H9 (cell line): ENCODE results near the gene MEG3. TPM values are rescaled to one million over a fixed set of nuclear protein-coding genes. Genes with fewer than 3 reads are reported as not detected.

Experiments used
- DNase-seq: peaks from one replicate; pipeline ENCODE4 v3.0.0-alpha.2; 2017
- H2AFZ ChIP-seq: one replicate; pipeline ENCODE4 v1.6.1; 2013; ENCODE audit warnings: mild to moderate bottlenecking, low read length, control low read depth, moderate library complexity
- H2AK5ac ChIP-seq: 2 replicates; pipeline ENCODE4 v1.6.1; 2013; ENCODE audit warnings: low read length, control low read depth, mixed read lengths; ENCODE audit not compliant: insufficient read length
- H2BK120ac ChIP-seq: one replicate; pipeline ENCODE4 v1.6.1; 2013; ENCODE audit warnings: low read depth, mild to moderate bottlenecking, low read length, control low read depth, inconsistent platforms; ENCODE audit not compliant: poor library complexity, severe bottlenecking
- H2BK12ac ChIP-seq: 2 replicates; pipeline ENCODE4 v1.6.1; 2013; ENCODE audit warnings: low read length, control low read depth, mixed read lengths, low read depth; ENCODE audit not compliant: insufficient read length
- H2BK15ac ChIP-seq: 2 replicates; pipeline ENCODE4 v1.6.1; 2013; ENCODE audit warnings: low read depth, low read length, control low read depth
- H2BK20ac ChIP-seq: one replicate; pipeline ENCODE4 v1.6.1; 2013; ENCODE audit warnings: low read depth, mild to moderate bottlenecking, low read length, control low read depth, inconsistent platforms; ENCODE audit not compliant: poor library complexity, severe bottlenecking
- H2BK5ac ChIP-seq: 2 replicates; pipeline ENCODE4 v1.6.1; 2013; ENCODE audit warnings: low read length, control low read depth, mixed read lengths; ENCODE audit not compliant: insufficient read length
- H3K14ac ChIP-seq: 2 replicates; pipeline ENCODE4 v1.6.1; 2013; ENCODE audit warnings: low read length, control low read depth; ENCODE audit not compliant: insufficient read depth
- H3K18ac ChIP-seq: 2 replicates; pipeline ENCODE4 v1.6.1; 2013; ENCODE audit warnings: low read depth, mild to moderate bottlenecking, mixed read lengths, low read length, control low read depth; ENCODE audit not compliant: insufficient read length
- H3K23ac ChIP-seq: 2 replicates; pipeline ENCODE4 v1.6.1; 2013; ENCODE audit warnings: low read length, control low read depth, mixed read lengths, low read depth; ENCODE audit not compliant: insufficient read length
- H3K23me2 ChIP-seq: 2 replicates; pipeline ENCODE4 v1.6.1; 2013; ENCODE audit warnings: low read depth, mild to moderate bottlenecking, mixed read lengths, low read length, control low read depth; ENCODE audit not compliant: insufficient read length, poor library complexity, severe bottlenecking
- H3K27ac ChIP-seq: 2 replicates; pipeline ENCODE4 v1.5.1; 2013; ENCODE audit warnings: low read length, control low read depth, mixed read lengths, low read depth; ENCODE audit not compliant: insufficient read length
- H3K27me3 ChIP-seq: 2 replicates; pipeline ENCODE4 v1.6.1; 2013; ENCODE audit warnings: low read length, control low read depth, inconsistent platforms; ENCODE audit not compliant: insufficient read depth
- H3K4ac ChIP-seq: 2 replicates; pipeline ENCODE4 v1.6.1; 2013; ENCODE audit warnings: low read depth, mild to moderate bottlenecking, control low read depth, inconsistent platforms, low read length, moderate library complexity
- H3K4me1 ChIP-seq: 2 replicates; pipeline ENCODE4 v1.6.1; 2013; ENCODE audit warnings: low read length, control low read depth, inconsistent platforms; ENCODE audit not compliant: insufficient read depth
- H3K4me2 ChIP-seq: 2 replicates; pipeline ENCODE4 v1.6.1; 2013; ENCODE audit warnings: low read length, control low read depth, mixed read lengths; ENCODE audit not compliant: insufficient read length, insufficient read depth
- H3K56ac ChIP-seq: 2 replicates; pipeline ENCODE4 v1.6.1; 2013; ENCODE audit warnings: low read depth, mild to moderate bottlenecking, mixed read lengths, low read length, control low read depth; ENCODE audit not compliant: insufficient read length
- H3K79me1 ChIP-seq: 2 replicates; pipeline ENCODE4 v1.6.1; 2013; ENCODE audit warnings: low read depth, mild to moderate bottlenecking, moderate library complexity, low read length, control low read depth, inconsistent platforms; ENCODE audit not compliant: insufficient read depth, poor library complexity, severe bottlenecking
- H3K79me2 ChIP-seq: 2 replicates; pipeline ENCODE4 v1.6.1; 2013; ENCODE audit warnings: low read length, control low read depth, inconsistent platforms; ENCODE audit not compliant: insufficient read depth
- H3K9ac ChIP-seq: 2 replicates; pipeline ENCODE4 v1.6.1; 2013; ENCODE audit warnings: low read length, control low read depth, mixed read lengths; ENCODE audit not compliant: insufficient read length; ENCODE audit errors: extremely low read depth
- H3K9me3 ChIP-seq: one replicate; pipeline ENCODE4 v1.6.1; 2013; ENCODE audit warnings: low read depth, low read length, inconsistent platforms; ENCODE audit not compliant: control insufficient read depth
- H3T11ph ChIP-seq: one replicate; pipeline ENCODE4 v1.6.1; 2013; ENCODE audit warnings: mild to moderate bottlenecking, low read length, control low read depth, inconsistent platforms
- H4K20me1 ChIP-seq: one replicate; pipeline ENCODE4 v1.6.1; 2013; ENCODE audit not compliant: control insufficient read depth, insufficient read length, insufficient read depth
- H4K5ac ChIP-seq: 2 replicates; pipeline ENCODE4 v1.6.1; 2013; ENCODE audit warnings: low read depth, mild to moderate bottlenecking, mixed read lengths, low read length, control low read depth; ENCODE audit not compliant: insufficient read length
- H4K8ac ChIP-seq: replicated peaks from 2 replicates; pipeline ENCODE4 v1.6.1; 2013; ENCODE audit warnings: low read length, control low read depth, mixed read lengths, low read depth; ENCODE audit not compliant: insufficient read length
- H4K91ac ChIP-seq: 2 replicates; pipeline ENCODE4 v1.6.1; 2013; ENCODE audit warnings: low read depth, mild to moderate bottlenecking, moderate library complexity, mixed read lengths, low read length, control low read depth; ENCODE audit not compliant: insufficient read length
- H3K27ac Mint-ChIP-seq, 3 experiments: 2 replicates in 2 of 3; 3 replicates in 1 of 3; pipeline ENCODE4 v1.8.0; 2020 to 2021; ENCODE audit warnings: mixed read lengths in 3 of 3, mild to moderate bottlenecking in 1 of 3, moderate library complexity in 1 of 3
- H3K27me3 Mint-ChIP-seq: 2 replicates; pipeline ENCODE4 v1.8.0; 2021; ENCODE audit warnings: low read depth, mild to moderate bottlenecking, moderate library complexity, mixed read lengths
- H3K36me3 Mint-ChIP-seq, 3 experiments: 2 replicates in 2 of 3; 3 replicates in 1 of 3; pipeline ENCODE4 v1.8.0; 2020 to 2021; ENCODE audit warnings: low read depth in 3 of 3, mixed read lengths in 3 of 3; ENCODE audit not compliant: insufficient read depth in 1 of 3
- H3K4me1 Mint-ChIP-seq, 2 experiments: 2 replicates each; pipeline ENCODE4 v1.8.0; 2020; ENCODE audit warnings: mixed read lengths in 2 of 2
- H3K4me3 Mint-ChIP-seq, 2 experiments: 2 replicates in 1 of 2; 3 replicates in 1 of 2; pipeline ENCODE4 v1.8.0; 2020 to 2021; ENCODE audit warnings: mild to moderate bottlenecking in 2 of 2, mixed read lengths in 2 of 2, moderate library complexity in 1 of 2
- H3K9me3 Mint-ChIP-seq, 2 experiments: 2 replicates in 1 of 2; 3 replicates in 1 of 2; pipeline ENCODE4 v1.8.0; 2020; ENCODE audit warnings: mild to moderate bottlenecking in 2 of 2, mixed read lengths in 2 of 2, moderate library complexity in 1 of 2
- WGBS: extraction: QIAGEN DNeasy Blood & Tissue Kit; methylation state at CpG from one replicate; pipeline ENCODE4 v1.1.7; 2013; ENCODE audit warnings: missing lambda C conversion rate, low lambda C conversion rate, mixed read lengths; ENCODE audit not compliant: insufficient read length; ENCODE audit errors: extremely low coverage; 5-methylcytosine and 5-hydroxymethylcytosine counted together
- total RNA-seq: library from RNA; stranded (reverse); gene quantifications from 2 replicates; pipeline ENCODE4 v1.2.1, GENCODE V29; 2021
- TF ChIP-seq, protein P1 (sequence below): fragments of 200-600 bp; sonication (generic); conservative IDR thresholded peaks from 3 replicates; pipeline ENCODE4 v1.8.0; 2021; ENCODE audit warnings: antibody characterized with exemption, mild to moderate bottlenecking

The MEG3 gene
- total RNA-seq, 1 experiment from 2014 or later = 0.52 TPM

DNA sequence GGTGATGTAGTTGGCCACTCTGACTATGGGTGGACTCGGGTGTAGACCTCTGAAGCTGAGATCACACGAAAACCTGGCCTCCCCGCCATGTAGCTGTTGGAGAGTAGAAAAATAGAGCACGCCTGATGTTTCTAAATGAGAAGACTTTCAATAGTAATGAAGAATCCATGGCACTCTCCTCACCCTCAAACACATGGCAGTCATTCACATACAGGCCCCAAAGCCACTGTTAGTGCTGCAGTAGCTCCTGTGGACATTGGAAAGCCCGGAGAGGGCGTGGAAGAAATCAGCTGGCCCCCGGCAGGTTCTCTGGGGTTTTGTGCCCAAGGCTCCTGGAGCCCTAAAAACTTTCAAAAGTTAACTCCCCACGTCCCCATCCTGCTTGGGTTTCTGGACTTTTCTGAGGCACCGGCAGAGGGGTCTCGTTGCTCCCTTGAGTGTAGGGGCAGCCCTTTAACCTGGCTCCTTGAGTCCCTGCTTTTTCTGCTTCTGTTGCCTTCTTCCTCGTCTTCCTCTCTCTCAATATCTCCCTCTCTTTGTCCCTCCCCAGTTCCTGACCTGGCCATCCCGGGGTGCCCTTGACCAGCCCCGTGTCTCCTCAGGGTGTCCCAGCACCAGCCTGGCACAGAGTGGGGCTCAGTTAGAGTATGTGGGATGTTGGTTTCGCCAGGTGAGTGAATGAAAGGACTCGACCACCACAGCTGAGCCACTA lies 8.3 kb downstream of the MEG3 start:
- peaks cover 8% of the 10 kb centered on the region for H3K27me3 Mint-ChIP-seq

More for the DNA sequence above, 8.3 kb downstream of the MEG3 start:
- Histone ChIP-seq H3K18ac (no peak overlapping the region), H4K8ac (no peak overlapping the region), H2AK5ac (no peak overlapping the region), H2BK5ac (no peak overlapping the region), H3K79me2 (no peaks in the 10 kb centered on the region), H3K56ac (no peak overlapping the region), H3K23ac (no peak overlapping the region), H2BK120ac (no peak overlapping the region), H3K4ac (no peak overlapping the region), H2BK12ac (no peak overlapping the region), H3K23me2 (no peaks in the 10 kb centered on the region), H2BK15ac (no peak overlapping the region), H4K91ac (no peak overlapping the region), H3K4me2 (no peak overlapping the region), H4K20me1 (no peaks in the 10 kb centered on the region), H3K9ac (no peak overlapping the region), H3K4me1 (peaks cover 8% of the 10 kb centered on the region; the same call in 1 of the 2 replicates), H3K79me1 (no peaks in the 10 kb centered on the region), H3T11ph (no peak overlapping the region), H4K5ac (no peak overlapping the region), H3K27ac (no peak overlapping the region), H3K27me3 (no peaks in the 10 kb centered on the region), H2AFZ (no peak overlapping the region), H3K14ac (no peak overlapping the region), H2BK20ac (no peak overlapping the region), H3K9me3 (no peaks in the 10 kb centered on the region)
- H3K4me3 Mint-ChIP-seq = no peak overlapping the region
- H3K4me1 Mint-ChIP-seq = peaks cover 54 to 70% of the 10 kb centered on the region in 2 experiments
- no peak for DNase-seq
- peaks cover 2 to 3% of the 10 kb centered on the region in 2 experiments; a peak in 3 of 5 replicates for H3K9me3 Mint-ChIP-seq
- 0 out of 7 replicates have a peak, but pooled peaks cover 0 to under 1% (median 0%) of the 10 kb centered on the region in 3 experiments for H3K36me3 Mint-ChIP-seq
- TF ChIP-seq, protein P1, sequence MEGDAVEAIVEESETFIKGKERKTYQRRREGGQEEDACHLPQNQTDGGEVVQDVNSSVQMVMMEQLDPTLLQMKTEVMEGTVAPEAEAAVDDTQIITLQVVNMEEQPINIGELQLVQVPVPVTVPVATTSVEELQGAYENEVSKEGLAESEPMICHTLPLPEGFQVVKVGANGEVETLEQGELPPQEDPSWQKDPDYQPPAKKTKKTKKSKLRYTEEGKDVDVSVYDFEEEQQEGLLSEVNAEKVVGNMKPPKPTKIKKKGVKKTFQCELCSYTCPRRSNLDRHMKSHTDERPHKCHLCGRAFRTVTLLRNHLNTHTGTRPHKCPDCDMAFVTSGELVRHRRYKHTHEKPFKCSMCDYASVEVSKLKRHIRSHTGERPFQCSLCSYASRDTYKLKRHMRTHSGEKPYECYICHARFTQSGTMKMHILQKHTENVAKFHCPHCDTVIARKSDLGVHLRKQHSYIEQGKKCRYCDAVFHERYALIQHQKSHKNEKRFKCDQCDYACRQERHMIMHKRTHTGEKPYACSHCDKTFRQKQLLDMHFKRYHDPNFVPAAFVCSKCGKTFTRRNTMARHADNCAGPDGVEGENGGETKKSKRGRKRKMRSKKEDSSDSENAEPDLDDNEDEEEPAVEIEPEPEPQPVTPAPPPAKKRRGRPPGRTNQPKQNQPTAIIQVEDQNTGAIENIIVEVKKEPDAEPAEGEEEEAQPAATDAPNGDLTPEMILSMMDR = no peak
- H3K27ac Mint-ChIP-seq = peak overlapping the region in 1 of 3 experiments; percentile 89; a peak in 1 of 7 replicates
- no CpG with 5 or more reads among the region's 15 CpGs for WGBS
